ENCODE data around the gene PLAU.
A peak's percentile ranks its signal among the peaks of the same experiment; 100 is the strongest.

The PLAU gene

GRCh38 chr10:73876157-73876556 is 34.8 kb upstream of the PLAU start:
- Histone ChIP-seq H3K4me1 (peaks cover 55% of the 10 kb centered on the region), H3K4me2 (no peak overlapping the region), H3K27me3 (no peaks in the 10 kb centered on the region), H3K27ac (no peak overlapping the region), H3K9me3 (no peaks in the 10 kb centered on the region), H3K36me3 (peaks cover 9% of the 10 kb centered on the region), H3K4me3 (no peak overlapping the region), H4K20me1 (peaks cover 19% of the 10 kb centered on the region), H3K9ac (peak overlapping the region; percentile 27; the same call in 1 of the 2 replicates)
- TF ChIP-seq Cebpa-rat (IDR thresholded peaks at IDR 0.05) = no peak

- H3K4me2 ChIP-seq = no peak overlapping the region
- H3K27me3 ChIP-seq = no peaks in the 10 kb centered on the region
- H3K4me3 ChIP-seq = no peak overlapping the region
- peaks cover 55% of the 10 kb centered on the region for H3K4me1 ChIP-seq
- TF ChIP-seq Cebpa-rat (IDR thresholded peaks at IDR 0.05) = no peak
- H4K20me1 ChIP-seq = peaks cover 18% of the 10 kb centered on the region
- peaks cover 6% of the 10 kb centered on the region for H3K36me3 ChIP-seq
- no peaks in the 10 kb centered on the region for H3K9me3 ChIP-seq
- H3K27ac ChIP-seq = no peak overlapping the region
- H3K9ac ChIP-seq = no peak overlapping the region; the same call in 1 of the 2 replicates
Measured at GRCh38 chr10:73876566-73876965, 34.4 kb upstream of the PLAU start.

- Histone ChIP-seq H4K20me1 (peaks cover 14% of the 10 kb centered on the region), H3K36me3 (peaks cover 2% of the 10 kb centered on the region; the same call in 1 of the 2 replicates), H3K4me2 (no peak overlapping the region), H3K27me3 (no peaks in the 10 kb centered on the region), H3K9me3 (no peaks in the 10 kb centered on the region), H3K4me1 (peaks cover 52% of the 10 kb centered on the region), H3K27ac (no peak overlapping the region), H3K9ac (no peak overlapping the region), H3K4me3 (no peak overlapping the region)
- TF ChIP-seq Cebpa-rat (IDR thresholded peaks at IDR 0.05) = no peak
Measured at GRCh38 chr10:73876971-73877370, 34.0 kb upstream of the PLAU start.

- no peaks in the 10 kb centered on the region for H3K27me3 ChIP-seq
- no peaks in the 10 kb centered on the region for H3K9me3 ChIP-seq
- H3K4me1 ChIP-seq = peaks cover 45% of the 10 kb centered on the region
- no peak overlapping the region for H3K4me3 ChIP-seq
- no peak overlapping the region for H3K9ac ChIP-seq
- no peak for TF ChIP-seq Cebpa-rat (IDR thresholded peaks at IDR 0.05)
- no peak overlapping the region for H3K27ac ChIP-seq
- no peaks in the 10 kb centered on the region for H3K36me3 ChIP-seq
- H4K20me1 ChIP-seq = peaks cover 8% of the 10 kb centered on the region
- H3K4me2 ChIP-seq = no peak overlapping the region
Measured at GRCh38 chr10:73877533-73878160, 33.3 kb upstream of the PLAU start.

- no peak for TF ChIP-seq Cebpa-rat (IDR thresholded peaks at IDR 0.05)
- Histone ChIP-seq H3K9me3 (no peaks in the 10 kb centered on the region), H3K4me2 (no peak overlapping the region), H3K27me3 (no peaks in the 10 kb centered on the region), H3K4me3 (no peak overlapping the region), H3K4me1 (peaks cover 38% of the 10 kb centered on the region), H3K36me3 (no peaks in the 10 kb centered on the region), H3K27ac (no peak overlapping the region), H3K9ac (no peak overlapping the region), H4K20me1 (peaks cover under 1% of the 10 kb centered on the region)
Measured at GRCh38 chr10:73878365-73878764, 32.6 kb upstream of the PLAU start.

- Histone ChIP-seq H3K4me3 (no peak overlapping the region), H3K9me3 (no peaks in the 10 kb centered on the region), H4K20me1 (no peaks in the 10 kb centered on the region), H3K36me3 (no peaks in the 10 kb centered on the region), H3K4me1 (peaks cover 37% of the 10 kb centered on the region), H3K9ac (no peak overlapping the region), H3K4me2 (peak overlapping the region; percentile 42), H3K27me3 (no peaks in the 10 kb centered on the region), H3K27ac (no peak overlapping the region)
- TF ChIP-seq Cebpa-rat (IDR thresholded peaks at IDR 0.05) = no peak
Measured at GRCh38 chr10:73879296-73880173, 31.4 kb upstream of the PLAU start.

- Histone ChIP-seq H3K36me3 (no peaks in the 10 kb centered on the region), H4K20me1 (no peaks in the 10 kb centered on the region), H3K4me3 (no peak overlapping the region), H3K4me2 (no peak overlapping the region; the same call in 1 of the 2 replicates), H3K9me3 (no peaks in the 10 kb centered on the region), H3K4me1 (peaks cover 23% of the 10 kb centered on the region), H3K27ac (no peak overlapping the region), H3K9ac (no peak overlapping the region), H3K27me3 (no peaks in the 10 kb centered on the region)
- TF ChIP-seq Cebpa-rat (IDR thresholded peaks at IDR 0.05) = no peak
Measured at GRCh38 chr10:73881221-73881919, 29.6 kb upstream of the PLAU start.

GRCh38 chr10:73884017-73884416 is 26.9 kb upstream of the PLAU start:
- H3K4me3 ChIP-seq = no peak overlapping the region

GRCh38 chr10:73886085-73886529 is 24.8 kb upstream of the PLAU start:
- Histone ChIP-seq H3K4me2 (peak overlapping the region; percentile 15; the same call in 1 of the 2 replicates), H3K4me1 (peaks cover 55% of the 10 kb centered on the region), H3K27me3 (no peaks in the 10 kb centered on the region), H3K27ac (no peak overlapping the region), H3K4me3 (no peak overlapping the region), H3K9me3 (no peaks in the 10 kb centered on the region), H3K9ac (no peak overlapping the region), H3K36me3 (no peaks in the 10 kb centered on the region), H4K20me1 (no peaks in the 10 kb centered on the region)
- no peak for TF ChIP-seq Cebpa-rat (IDR thresholded peaks at IDR 0.05)

More at GRCh38 chr10:73884017-73884416, 26.9 kb upstream of the PLAU start:
- no peak for TF ChIP-seq Cebpa-rat (IDR thresholded peaks at IDR 0.05)
- Histone ChIP-seq H4K20me1 (no peaks in the 10 kb centered on the region), H3K9me3 (no peaks in the 10 kb centered on the region), H3K4me1 (peaks cover 49% of the 10 kb centered on the region), H3K4me2 (no peak overlapping the region), H3K27me3 (no peaks in the 10 kb centered on the region), H3K27ac (no peak overlapping the region), H3K9ac (no peak overlapping the region), H3K36me3 (no peaks in the 10 kb centered on the region)
